OCI-LY1 (cell line): Measurements from ENCODE around the gene ADD1.

Experiments
- H2AFZ ChIP-seq: fragments of 200-600 bp; sonication (generic), shearing (Covaris generic); 2 replicates; pipeline ENCODE4 v1.6.0; 2014; ENCODE audit warnings: antibody characterized with exemption, mild to moderate bottlenecking, low read length
- H3F3A ChIP-seq: fragments of 200-600 bp; sonication (generic), shearing (Covaris generic); 2 replicates; pipeline ENCODE4 v1.6.0; 2014; ENCODE audit warnings: mild to moderate bottlenecking, antibody characterized with exemption, low read length, moderate library complexity; ENCODE audit not compliant: insufficient read depth
- H3K27ac ChIP-seq: fragments of 200-600 bp; sonication (generic); 2 replicates; pipeline ENCODE4 v1.5.1; 2014; ENCODE audit warnings: low read length, mixed run types, mild to moderate bottlenecking, low read depth; ENCODE audit not compliant: poor library complexity, severe bottlenecking
- H3K27me3 ChIP-seq: fragments of 200-600 bp; sonication (generic); 2 replicates; pipeline ENCODE4 v1.6.0; 2014; ENCODE audit warnings: antibody characterized with exemption, mild to moderate bottlenecking, low read length, moderate library complexity; ENCODE audit not compliant: insufficient read depth
- H3K36me3 ChIP-seq: fragments of 200-600 bp; sonication (generic); 2 replicates; pipeline ENCODE4 v1.6.1; 2014; ENCODE audit warnings: mild to moderate bottlenecking, antibody characterized with exemption, low read length, moderate library complexity, mixed read lengths; ENCODE audit not compliant: insufficient read depth
- H3K4me1 ChIP-seq: fragments of 200-600 bp; sonication (generic); 2 replicates; pipeline ENCODE4 v1.5.1; 2014; ENCODE audit warnings: mild to moderate bottlenecking, low read length, moderate library complexity; ENCODE audit not compliant: insufficient read depth, severe bottlenecking
- H3K4me2 ChIP-seq: fragments of 200-600 bp; sonication (generic), shearing (Covaris generic); 2 replicates; pipeline ENCODE4 v1.6.1; 2014; ENCODE audit warnings: low read length
- H3K4me3 ChIP-seq: fragments of 200-600 bp; sonication (generic); 2 replicates; pipeline ENCODE4 v1.5.1; 2014; ENCODE audit warnings: low read length, low read depth, mild to moderate bottlenecking, mixed read lengths; ENCODE audit not compliant: poor library complexity, severe bottlenecking
- H3K79me2 ChIP-seq: fragments of 200-600 bp; shearing (Covaris generic); 2 replicates; pipeline ENCODE4 v1.6.1; 2016; ENCODE audit warnings: mixed run types, low read length, mixed read lengths; ENCODE audit not compliant: insufficient read depth
- H3K9ac ChIP-seq: fragments of 200-600 bp; sonication (generic), shearing (Covaris generic); 2 replicates; pipeline ENCODE4 v1.6.1; 2014; ENCODE audit warnings: mild to moderate bottlenecking, low read length, mixed read lengths
- H3K9me2 ChIP-seq: fragments of 200-600 bp; sonication (generic), shearing (Covaris generic); 2 replicates; pipeline ENCODE4 v1.6.1; 2014; ENCODE audit warnings: low read depth, mild to moderate bottlenecking, low read length, mixed read lengths
- H3K9me3 ChIP-seq: fragments of 200-600 bp; shearing (Covaris generic); 2 replicates; pipeline ENCODE4 v1.6.1; 2014; ENCODE audit warnings: low read length, mixed read lengths
- H4K20me1 ChIP-seq: fragments of 200-600 bp; sonication (generic), shearing (Covaris generic); 2 replicates; pipeline ENCODE4 v1.6.0; 2016; ENCODE audit warnings: mild to moderate bottlenecking, low read length; ENCODE audit not compliant: insufficient read depth
- EZH2 ChIP-seq: fragments of 200-600 bp; sonication (generic), shearing (Covaris generic); IDR thresholded peaks from 2 replicates; pipeline ENCODE4 v1.8.0; 2017; ENCODE audit warnings: borderline replicate concordance, mixed run types, mild to moderate bottlenecking, antibody characterized with exemption, low read length, moderate library complexity, mixed read lengths
- TF ChIP-seq, protein P1 (sequence below): fragments of 200-600 bp; sonication (generic), shearing (Covaris generic); IDR thresholded peaks from 2 replicates; pipeline ENCODE4 v1.5.1; 2017; ENCODE audit warnings: mild to moderate bottlenecking, antibody characterized with exemption, low read length, moderate library complexity, mixed read lengths

Gene ADD1

DNA sequence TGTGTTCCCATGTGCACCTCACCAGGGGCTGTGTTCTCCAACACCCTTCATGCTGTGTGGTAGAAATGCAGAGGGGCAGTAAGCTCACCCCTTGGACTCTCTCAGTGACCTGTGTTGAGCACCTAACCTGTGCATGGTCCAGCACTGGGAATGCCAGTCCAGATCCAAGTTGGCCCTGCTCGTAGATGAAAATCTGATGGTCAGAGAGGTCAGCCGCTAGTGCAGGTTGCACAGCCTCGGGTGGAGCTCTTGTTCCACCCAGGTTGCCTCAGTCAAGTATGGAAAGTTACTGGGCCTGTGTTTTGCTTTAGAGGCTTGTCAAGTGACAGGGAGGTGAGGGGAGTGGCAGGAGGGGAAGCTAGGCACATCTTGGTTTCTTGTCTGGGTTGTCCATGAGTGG, 68.2 kb downstream of the ADD1 start:
- Histone ChIP-seq H3K27ac (no peak overlapping the region), H3K9me3 (no peaks in the 10 kb centered on the region), H3K27me3 (no peaks in the 10 kb centered on the region), H3K9ac (no peak overlapping the region), H3K4me1 (no peaks in the 10 kb centered on the region), H3K79me2 (no peaks in the 10 kb centered on the region), H3K4me3 (no peak overlapping the region), H4K20me1 (no peaks in the 10 kb centered on the region), H3F3A (no peaks in the 10 kb centered on the region), H3K36me3 (no peaks in the 10 kb centered on the region), H2AFZ (no peak overlapping the region), H3K4me2 (no peak overlapping the region), H3K9me2 (no peaks in the 10 kb centered on the region)
- TF ChIP-seq EZH2: no peak
- TF ChIP-seq, protein P1, sequence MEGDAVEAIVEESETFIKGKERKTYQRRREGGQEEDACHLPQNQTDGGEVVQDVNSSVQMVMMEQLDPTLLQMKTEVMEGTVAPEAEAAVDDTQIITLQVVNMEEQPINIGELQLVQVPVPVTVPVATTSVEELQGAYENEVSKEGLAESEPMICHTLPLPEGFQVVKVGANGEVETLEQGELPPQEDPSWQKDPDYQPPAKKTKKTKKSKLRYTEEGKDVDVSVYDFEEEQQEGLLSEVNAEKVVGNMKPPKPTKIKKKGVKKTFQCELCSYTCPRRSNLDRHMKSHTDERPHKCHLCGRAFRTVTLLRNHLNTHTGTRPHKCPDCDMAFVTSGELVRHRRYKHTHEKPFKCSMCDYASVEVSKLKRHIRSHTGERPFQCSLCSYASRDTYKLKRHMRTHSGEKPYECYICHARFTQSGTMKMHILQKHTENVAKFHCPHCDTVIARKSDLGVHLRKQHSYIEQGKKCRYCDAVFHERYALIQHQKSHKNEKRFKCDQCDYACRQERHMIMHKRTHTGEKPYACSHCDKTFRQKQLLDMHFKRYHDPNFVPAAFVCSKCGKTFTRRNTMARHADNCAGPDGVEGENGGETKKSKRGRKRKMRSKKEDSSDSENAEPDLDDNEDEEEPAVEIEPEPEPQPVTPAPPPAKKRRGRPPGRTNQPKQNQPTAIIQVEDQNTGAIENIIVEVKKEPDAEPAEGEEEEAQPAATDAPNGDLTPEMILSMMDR: no peak

DNA sequence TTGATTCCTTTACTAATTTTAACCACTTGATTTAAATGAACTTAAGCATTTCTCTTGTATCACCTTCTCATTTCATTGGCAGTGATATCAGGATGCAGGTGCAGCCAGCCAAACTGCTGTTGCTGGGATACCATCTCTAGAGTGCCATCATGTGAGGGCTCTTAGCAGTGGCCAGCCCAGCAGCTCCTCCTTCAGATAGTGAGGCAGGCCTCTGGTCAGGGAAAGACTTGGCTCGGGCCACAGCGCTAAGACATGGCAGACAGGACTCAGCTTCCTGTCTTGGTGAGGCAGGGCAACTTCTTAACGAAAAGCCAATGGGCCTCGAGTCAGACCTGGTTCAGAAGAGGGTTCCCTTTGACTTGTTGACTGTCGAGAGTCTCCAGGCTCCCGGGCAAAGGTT, 69.5 kb downstream of the ADD1 start:
- Histone ChIP-seq H2AFZ (no peak overlapping the region), H3K9me3 (no peaks in the 10 kb centered on the region), H3K36me3 (no peaks in the 10 kb centered on the region), H3F3A (no peaks in the 10 kb centered on the region), H3K9ac (no peak overlapping the region), H3K9me2 (no peaks in the 10 kb centered on the region), H3K4me2 (no peak overlapping the region), H3K4me3 (no peak overlapping the region), H4K20me1 (no peaks in the 10 kb centered on the region), H3K27ac (no peak overlapping the region), H3K4me1 (no peaks in the 10 kb centered on the region), H3K79me2 (no peaks in the 10 kb centered on the region), H3K27me3 (no peaks in the 10 kb centered on the region)
- no peak for TF ChIP-seq EZH2
- TF ChIP-seq, protein P1: no peak

DNA sequence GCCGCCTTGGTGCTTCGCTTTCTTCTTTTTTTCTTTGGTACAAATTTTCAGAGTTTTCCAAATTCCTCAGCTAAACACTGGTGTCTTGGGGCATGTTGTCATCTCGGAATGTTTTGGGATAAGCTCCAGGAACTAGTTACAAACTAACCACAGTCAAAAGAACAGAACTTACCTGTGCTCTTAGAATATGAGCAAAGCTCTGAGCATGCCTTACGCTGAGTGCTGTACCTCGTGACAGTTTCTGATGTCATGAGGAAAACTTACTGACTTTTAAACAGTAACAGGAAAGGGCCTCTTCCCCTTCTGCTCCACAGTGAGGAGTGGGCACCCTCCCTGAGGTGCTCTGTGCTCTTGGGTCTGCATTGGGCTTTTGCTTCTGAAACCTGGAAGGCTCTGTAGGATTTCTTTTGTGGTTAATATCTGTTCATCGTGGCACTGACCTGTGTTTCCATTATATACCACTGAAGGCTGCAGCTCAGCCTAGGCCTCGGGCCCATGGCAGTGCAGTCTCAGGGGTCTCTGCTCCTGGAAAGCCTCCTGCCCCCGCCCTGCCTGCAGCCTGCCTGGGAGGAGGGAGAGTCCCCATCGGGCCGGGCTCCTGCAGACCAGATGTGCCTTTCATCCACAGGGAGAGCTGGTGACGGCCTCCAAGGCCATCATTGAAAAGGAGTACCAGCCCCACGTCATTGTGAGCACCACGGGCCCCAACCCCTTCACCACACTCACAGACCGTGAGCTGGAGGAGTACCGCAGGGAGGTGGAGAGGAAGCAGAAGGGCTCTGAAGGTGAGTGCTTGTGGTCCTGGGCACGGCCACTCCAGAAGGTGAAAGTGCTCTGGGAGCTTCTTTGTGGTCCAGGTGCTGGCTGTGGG, 70.8 kb downstream of the ADD1 start:
- no peaks in the 10 kb centered on the region for H3K9me3 ChIP-seq
- H3K4me3 ChIP-seq: no peak overlapping the region
- no peak overlapping the region for H3K4me2 ChIP-seq
- no peaks in the 10 kb centered on the region for H3K36me3 ChIP-seq
- TF ChIP-seq EZH2: no peak
- TF ChIP-seq, protein P1: no peak
- no peak overlapping the region for H2AFZ ChIP-seq
- no peaks in the 10 kb centered on the region for H3K27me3 ChIP-seq
- no peaks in the 10 kb centered on the region for H3K9me2 ChIP-seq
- H3K27ac ChIP-seq: no peak overlapping the region
- no peak overlapping the region for H3K9ac ChIP-seq
- H3K79me2 ChIP-seq: no peaks in the 10 kb centered on the region
- H3F3A ChIP-seq: no peaks in the 10 kb centered on the region
- no peaks in the 10 kb centered on the region for H3K4me1 ChIP-seq
- H4K20me1 ChIP-seq: no peaks in the 10 kb centered on the region
